ENCODE measurements around the gene RADIL.

Gene RADIL

DNA sequence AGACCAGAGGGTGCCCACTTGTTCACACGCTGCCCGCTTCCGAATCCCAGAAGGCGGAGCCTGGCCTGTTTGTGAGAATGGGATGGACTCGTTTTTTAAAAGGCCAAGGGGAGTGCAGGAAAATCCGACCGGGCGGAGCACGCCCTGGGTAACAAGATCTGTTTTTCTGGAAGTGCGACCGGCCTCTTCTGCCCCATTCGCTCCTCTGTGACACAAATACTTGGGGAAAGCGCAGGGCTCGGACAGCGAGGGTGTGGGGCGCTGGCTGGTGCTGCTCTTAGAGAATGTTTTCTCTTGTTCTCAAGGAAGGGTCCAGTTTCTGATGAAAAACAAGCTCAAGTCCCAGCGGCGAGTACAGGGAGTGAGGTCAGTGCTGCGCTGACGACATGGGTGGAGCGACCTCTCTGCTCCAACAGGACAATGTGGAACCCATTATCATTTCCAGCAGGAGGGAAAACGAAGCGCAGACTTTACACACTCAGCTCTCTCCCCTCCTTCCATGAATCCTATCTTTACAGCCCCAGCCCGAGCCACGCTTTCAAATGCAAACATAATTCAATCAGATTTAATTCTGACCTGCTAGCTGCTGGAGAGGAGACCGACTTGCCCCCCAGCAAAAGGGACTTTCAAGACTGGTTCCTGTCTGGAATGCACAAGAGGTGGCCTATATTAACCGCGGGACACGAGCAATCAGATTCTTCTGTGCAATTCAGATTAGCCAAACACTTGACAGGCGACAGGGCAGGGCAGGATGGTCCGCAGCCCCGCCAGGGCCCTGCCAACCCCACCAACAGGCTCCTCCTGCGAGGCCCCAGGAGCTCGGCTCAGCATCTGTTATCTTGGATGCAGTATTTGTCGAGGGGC, 1.1 kb downstream of the RADIL start:
- DNase-seq = peak in 1 of 2 experiments; percentile 73

- no peak for DNase-seq
Measured at GRCh38 chr7:4880218-4880617, 3.3 kb downstream of the RADIL start.

DNA sequence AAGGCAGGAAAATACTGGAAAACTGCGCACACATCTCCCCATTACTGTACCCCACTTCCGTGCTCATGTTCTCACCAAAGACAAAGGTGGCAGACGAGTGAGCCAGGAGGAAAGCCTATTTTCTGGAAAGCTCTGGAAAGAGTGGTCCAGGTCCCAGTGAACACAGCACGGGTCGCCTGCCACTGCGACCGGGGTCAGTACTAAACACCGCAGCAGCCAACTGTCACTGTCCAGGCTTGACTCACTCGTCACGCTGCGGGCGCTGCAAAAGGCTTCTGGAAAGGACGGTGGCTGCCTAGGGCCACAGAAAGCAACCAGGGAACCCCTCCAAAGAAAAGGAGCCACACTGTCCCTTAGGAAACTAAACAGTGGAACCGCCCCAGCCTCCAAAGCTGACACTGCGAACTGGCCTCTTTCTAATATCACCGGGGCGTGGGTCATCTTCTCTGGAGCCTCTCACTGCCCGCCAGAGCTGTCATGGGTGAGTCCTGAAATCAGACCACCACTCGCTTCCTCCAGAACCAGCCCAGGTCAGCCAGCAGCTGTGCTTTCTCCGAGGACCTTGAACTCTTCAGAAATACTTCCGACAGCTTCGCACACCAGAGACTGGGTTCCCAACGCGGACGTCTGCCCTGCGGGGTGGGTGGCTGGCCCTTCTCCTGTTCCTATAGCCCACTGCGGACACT, 4.0 kb downstream of the RADIL start:
- DNase-seq = no peak

GRCh38 chr7:4878336-4879335, 4.9 kb downstream of the RADIL start:
- no peak for DNase-seq

- DNase-seq = no peak
Measured at GRCh38 chr7:4876586-4876985, 6.9 kb downstream of the RADIL start.

- no peak for DNase-seq
Measured at GRCh38 chr7:4875391-4875790, 8.1 kb downstream of the RADIL start.

GRCh38 chr7:4873071-4873944, 10.2 kb downstream of the RADIL start:
- DNase-seq = no peak

- DNase-seq = no peak
Measured at GRCh38 chr7:4871930-4872675, 11.4 kb downstream of the RADIL start.

GRCh38 chr7:4871056-4871680, 12.3 kb downstream of the RADIL start:
- DNase-seq = no peak

- DNase-seq = no peak
Measured at GRCh38 chr7:4868493-4868892, 15.0 kb downstream of the RADIL start.

DNA sequence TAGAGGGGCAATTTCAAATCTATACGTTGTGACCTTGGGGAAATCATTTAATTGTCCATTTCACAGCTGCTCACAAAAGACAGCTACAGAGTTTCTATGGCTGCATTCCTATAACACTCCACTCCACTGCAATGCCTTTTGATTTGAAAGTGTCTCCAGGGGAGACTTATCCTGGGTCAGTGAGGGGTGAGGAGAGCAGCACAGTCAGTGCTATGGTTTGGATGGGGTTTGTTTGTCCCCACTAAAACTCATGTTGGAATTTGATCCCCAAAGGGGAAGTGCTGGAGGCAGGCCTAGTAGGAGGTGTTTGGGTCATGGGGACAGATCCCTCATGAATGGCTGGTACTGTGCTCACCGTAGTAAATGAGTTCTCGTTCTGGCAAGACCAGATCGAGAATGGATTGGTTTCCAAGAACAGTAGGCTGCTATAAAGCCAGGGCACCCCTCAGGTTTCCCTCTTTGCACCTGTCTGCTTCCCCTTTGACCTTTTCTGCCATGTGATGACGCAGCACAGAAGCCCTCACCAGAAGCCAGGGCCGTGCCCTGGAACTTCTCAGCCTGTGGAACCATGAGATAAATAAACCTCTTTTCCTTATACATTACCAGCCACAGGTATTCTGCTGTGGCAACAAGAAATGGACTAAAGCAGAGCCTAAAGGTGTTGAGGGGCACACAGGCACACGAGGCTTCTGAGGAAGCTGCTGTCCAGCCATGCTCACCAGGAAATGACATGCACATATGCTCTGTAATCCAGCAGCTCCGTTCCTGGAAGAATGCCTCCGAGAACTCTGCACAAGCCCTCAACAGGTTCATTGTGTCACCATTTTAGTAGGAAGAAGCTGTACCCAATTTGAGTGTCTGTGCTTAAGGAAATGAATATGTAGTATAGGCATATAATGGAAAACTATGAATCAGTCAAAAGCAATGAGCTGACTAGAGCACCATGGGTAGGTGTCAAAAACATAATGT, 16.7 kb downstream of the RADIL start:
- no peak for DNase-seq

- DNase-seq = no peak
Measured at GRCh38 chr7:4862156-4862555, 21.4 kb downstream of the RADIL start.

GRCh38 chr7:4861673-4862072, 21.8 kb downstream of the RADIL start, which contains the start of gene PAPOLB:
PAPOLB (minus strand) TSS chr7:4862030; CDS start chr7:4861810, 220 bp downstream.
- DNase-seq = no peak

DNA sequence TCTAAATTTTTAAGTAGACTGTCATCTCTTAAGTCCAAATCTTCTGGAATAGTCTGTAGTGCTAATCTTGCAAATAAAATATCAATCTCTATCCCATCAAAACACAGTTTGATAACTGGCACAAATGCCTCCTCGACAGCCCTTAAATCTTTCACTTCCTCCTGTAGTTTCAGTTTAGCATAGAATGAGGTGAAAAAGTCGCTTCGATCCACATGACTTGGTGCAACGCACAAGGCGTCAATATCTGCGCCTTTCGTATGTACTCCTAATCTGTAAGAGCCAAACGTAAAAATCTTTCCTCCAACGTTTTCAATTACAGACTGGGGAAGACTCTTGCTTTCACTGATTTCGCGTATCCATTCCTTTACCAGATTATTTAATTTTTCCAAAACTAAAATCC, 22.3 kb downstream of the RADIL start:
- no peak for DNase-seq

DNA sequence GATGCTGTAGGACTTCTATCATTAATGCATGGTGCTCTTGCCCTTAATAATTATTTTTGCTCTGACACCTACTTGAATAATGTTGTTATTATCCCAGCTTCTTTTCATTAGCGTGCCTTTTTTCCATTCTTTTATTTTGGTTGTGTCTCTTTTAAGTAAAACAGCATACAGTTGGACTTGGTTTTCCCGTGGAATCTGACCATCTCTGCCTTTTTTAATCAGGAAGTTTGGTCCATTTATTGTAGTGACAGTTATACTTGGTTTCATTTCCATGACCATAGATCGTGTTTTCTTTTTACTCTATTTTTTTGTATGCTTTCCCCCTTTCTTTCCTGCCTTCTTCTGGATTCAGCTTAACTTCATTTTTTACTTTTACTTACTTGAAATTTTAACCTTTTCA, 26.3 kb downstream of the RADIL start:
- no peak for DNase-seq

- no peak for DNase-seq
Measured at GRCh38 chr7:4856336-4857057, 27.0 kb downstream of the RADIL start.

GRCh38 chr7:4854916-4855315, 28.6 kb downstream of the RADIL start:
- no peak for DNase-seq

All from cerebellar nuclear complex (tissue), 1 donor.